ENCODE measurements around the gene GTF2F2.

The GTF2F2 gene

GRCh38 chr13:45257638-45258333 is 137.5 kb downstream of the GTF2F2 start:
- peak overlapping the region; percentile 3 for H3K4me3 Mint-ChIP-seq
- peaks cover 20% of the 10 kb centered on the region for H3K4me1 Mint-ChIP-seq (ENCODE audit: low read depth)
- no peaks in the 10 kb centered on the region for H3K9me3 Mint-ChIP-seq (ENCODE audit: low read depth)
- H3K36me3 Mint-ChIP-seq: peaks cover 14% of the 10 kb centered on the region
- no peaks in the 10 kb centered on the region for H3K27me3 Mint-ChIP-seq
- peak overlapping the region; percentile 29 for H3K27ac Mint-ChIP-seq

DNA sequence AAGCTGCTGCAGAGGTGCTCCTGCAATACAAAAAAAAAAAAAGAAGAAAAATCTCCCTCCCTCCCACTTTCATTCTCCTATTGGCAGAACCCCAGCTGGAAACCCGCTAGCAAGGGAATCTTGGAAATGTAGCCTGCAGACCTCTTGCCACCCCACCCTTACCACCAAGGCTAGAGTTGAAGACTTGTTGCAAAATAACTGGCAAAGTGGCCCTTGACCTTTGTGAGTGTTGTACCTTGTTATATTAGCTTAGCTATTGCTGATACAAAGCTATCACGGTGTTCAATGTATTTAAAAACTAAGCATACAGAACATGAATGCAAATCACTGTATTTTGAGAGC is 138.0 kb downstream of the GTF2F2 start:
- H3K27ac Mint-ChIP-seq: peak overlapping the region; percentile 29
- no peaks in the 10 kb centered on the region for H3K27me3 Mint-ChIP-seq
- H3K9me3 Mint-ChIP-seq (ENCODE audit: low read depth): no peaks in the 10 kb centered on the region
- H3K4me3 Mint-ChIP-seq: no peak overlapping the region
- H3K4me1 Mint-ChIP-seq (ENCODE audit: low read depth): peaks cover 20% of the 10 kb centered on the region
- H3K36me3 Mint-ChIP-seq: peaks cover 12% of the 10 kb centered on the region

DNA sequence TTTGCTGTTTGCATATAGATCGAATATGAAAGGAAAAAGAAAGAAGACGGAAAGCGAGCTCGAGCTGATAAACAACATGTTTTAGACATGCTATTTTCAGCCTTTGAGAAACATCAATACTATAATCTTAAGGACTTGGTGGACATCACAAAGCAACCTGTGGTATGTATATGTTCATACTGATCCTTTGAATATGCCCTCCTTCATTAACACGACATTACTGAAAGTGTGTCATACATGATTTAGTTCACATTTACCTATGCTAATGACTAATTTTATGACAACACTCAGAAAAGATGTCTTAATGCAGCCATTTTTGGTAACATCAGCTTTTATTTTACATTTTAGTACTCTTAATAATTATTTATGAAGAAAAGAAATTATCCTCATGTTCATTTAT is 146.9 kb downstream of the GTF2F2 start:
- Mint-ChIP-seq H3K27ac (no peak overlapping the region), H3K9me3 (ENCODE audit: low read depth) (no peaks in the 10 kb centered on the region), H3K36me3 (no peaks in the 10 kb centered on the region), H3K27me3 (no peaks in the 10 kb centered on the region), H3K4me3 (no peak overlapping the region), H3K4me1 (ENCODE audit: low read depth) (no peaks in the 10 kb centered on the region)

- H3K9me3 Mint-ChIP-seq (ENCODE audit: low read depth): no peaks in the 10 kb centered on the region
Measured at GRCh38 chr13:45269204-45269603, 148.9 kb downstream of the GTF2F2 start.

DNA sequence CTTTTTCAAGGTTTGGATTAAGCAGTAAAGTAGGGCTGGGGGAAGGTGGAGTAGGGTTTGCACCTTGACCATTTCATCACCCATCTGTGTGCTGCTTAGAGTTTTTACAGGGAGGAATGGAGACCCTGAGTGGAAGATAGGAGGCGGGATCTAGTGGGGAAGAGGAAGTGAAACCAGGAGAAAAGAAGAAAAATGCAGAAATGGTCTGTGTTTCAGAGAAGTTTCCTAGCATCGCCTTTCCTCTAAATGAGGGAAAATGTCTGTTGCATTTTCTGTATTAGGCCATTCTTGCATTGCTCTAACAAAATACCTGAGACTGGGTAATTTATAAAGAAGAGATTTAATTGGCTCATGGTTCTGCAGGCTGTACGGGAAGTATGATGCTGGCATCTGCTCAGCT is 156.6 kb downstream of the GTF2F2 start:
- Mint-ChIP-seq H3K4me1 (ENCODE audit: low read depth) (peaks cover 7% of the 10 kb centered on the region), H3K4me3 (no peak overlapping the region), H3K36me3 (peaks cover 12% of the 10 kb centered on the region), H3K27ac (no peak overlapping the region), H3K9me3 (ENCODE audit: low read depth) (no peaks in the 10 kb centered on the region), H3K27me3 (no peaks in the 10 kb centered on the region)

More at GRCh38 chr13:45269204-45269603, 148.9 kb downstream of the GTF2F2 start:
- Mint-ChIP-seq H3K4me3 (no peak overlapping the region), H3K27me3 (no peaks in the 10 kb centered on the region), H3K27ac (no peak overlapping the region), H3K4me1 (ENCODE audit: low read depth) (no peaks in the 10 kb centered on the region), H3K36me3 (peaks cover 2% of the 10 kb centered on the region)

DNA sequence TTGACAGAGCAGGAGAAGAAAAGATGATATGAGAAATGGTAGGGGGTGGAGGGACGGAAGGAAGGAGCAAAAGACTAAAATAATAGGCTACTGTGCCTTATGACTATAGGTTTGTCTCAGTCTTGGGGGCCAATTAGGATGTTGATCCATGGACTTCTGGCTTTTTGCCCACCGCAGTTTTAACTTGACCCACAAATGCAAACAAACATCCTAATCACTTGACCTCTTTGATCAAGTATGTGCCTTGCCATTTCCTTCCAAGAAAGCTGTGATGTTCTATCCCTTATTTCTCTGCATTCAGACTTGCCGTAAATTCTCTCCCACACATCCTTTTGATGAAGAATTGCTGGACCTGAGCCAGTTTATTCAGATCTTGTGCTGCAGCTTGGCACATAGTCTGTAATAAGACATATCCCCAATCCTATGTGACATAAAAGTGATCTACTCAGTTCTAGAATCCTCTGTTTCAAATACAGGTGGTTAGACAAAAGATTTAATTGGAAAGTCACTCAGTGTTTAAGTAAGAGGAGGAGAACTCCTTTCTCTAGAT is 157.9 kb downstream of the GTF2F2 start:
- Mint-ChIP-seq H3K36me3 (peaks cover 12% of the 10 kb centered on the region), H3K4me3 (no peak overlapping the region), H3K9me3 (ENCODE audit: low read depth) (no peaks in the 10 kb centered on the region), H3K27ac (no peak overlapping the region), H3K27me3 (no peaks in the 10 kb centered on the region), H3K4me1 (ENCODE audit: low read depth) (peaks cover 7% of the 10 kb centered on the region)

GRCh38 chr13:45280011-45280410 is 159.7 kb downstream of the GTF2F2 start:
- no peak overlapping the region for H3K4me3 Mint-ChIP-seq
- no peaks in the 10 kb centered on the region for H3K9me3 Mint-ChIP-seq (ENCODE audit: low read depth)
- H3K27ac Mint-ChIP-seq: no peak overlapping the region
- H3K4me1 Mint-ChIP-seq (ENCODE audit: low read depth): peaks cover 7% of the 10 kb centered on the region
- peaks cover 13% of the 10 kb centered on the region for H3K36me3 Mint-ChIP-seq
- no peaks in the 10 kb centered on the region for H3K27me3 Mint-ChIP-seq

DNA sequence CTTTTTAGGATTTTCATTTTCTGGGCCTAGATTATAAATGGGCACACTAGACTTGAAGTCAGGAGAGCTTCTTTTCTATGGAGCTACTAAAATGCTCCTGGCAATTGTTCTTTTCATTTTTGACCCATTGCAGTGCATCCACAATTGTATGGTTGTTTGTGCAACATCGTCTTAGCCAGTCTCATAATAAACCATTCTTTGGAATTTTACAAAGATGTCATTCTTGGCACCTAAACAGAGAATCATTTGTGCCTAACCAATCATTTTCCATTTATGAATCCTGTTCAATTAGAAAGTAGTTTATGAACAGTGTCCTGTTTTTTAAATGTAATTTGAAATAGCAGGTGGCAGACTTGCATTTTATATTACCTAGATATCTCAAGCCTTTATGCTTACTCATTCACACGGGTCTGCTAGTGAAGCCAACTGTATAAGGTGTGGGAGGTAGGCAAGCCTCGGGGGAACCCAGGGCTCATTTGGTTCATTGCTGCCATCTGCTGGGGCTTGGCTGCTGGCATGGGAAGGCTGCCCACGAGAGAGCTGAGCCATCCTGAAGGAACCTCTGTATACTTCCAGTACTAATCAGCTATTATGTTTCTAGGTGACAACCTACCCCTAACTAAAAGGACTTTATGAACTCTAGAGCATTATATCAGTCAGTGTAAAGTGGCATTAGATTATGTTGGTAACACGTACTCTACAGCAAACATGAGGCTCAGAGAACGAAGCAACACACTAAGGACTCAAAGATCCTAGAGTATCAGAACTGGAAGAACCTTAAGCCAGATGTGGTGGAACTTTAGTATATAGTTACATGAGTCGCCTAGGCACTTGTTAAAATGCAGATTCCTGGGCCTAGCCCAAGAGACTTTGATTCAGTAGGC is 160.7 kb downstream of the GTF2F2 start:
- Mint-ChIP-seq H3K36me3 (peaks cover 12% of the 10 kb centered on the region), H3K4me1 (ENCODE audit: low read depth) (peaks cover 7% of the 10 kb centered on the region), H3K9me3 (ENCODE audit: low read depth) (no peaks in the 10 kb centered on the region), H3K27me3 (no peaks in the 10 kb centered on the region), H3K27ac (no peak overlapping the region), H3K4me3 (no peak overlapping the region)

GRCh38 chr13:45282994-45283393 is 162.7 kb downstream of the GTF2F2 start:
- Mint-ChIP-seq H3K4me1 (ENCODE audit: low read depth) (peaks cover 7% of the 10 kb centered on the region), H3K36me3 (peaks cover 6% of the 10 kb centered on the region), H3K27ac (no peak overlapping the region), H3K9me3 (ENCODE audit: low read depth) (no peaks in the 10 kb centered on the region), H3K4me3 (no peak overlapping the region), H3K27me3 (no peaks in the 10 kb centered on the region)

GRCh38 chr13:45289936-45290563 is 169.7 kb downstream of the GTF2F2 start:
- no peak overlapping the region for H3K4me3 Mint-ChIP-seq
- H3K27me3 Mint-ChIP-seq: no peaks in the 10 kb centered on the region
- H3K9me3 Mint-ChIP-seq (ENCODE audit: low read depth): no peaks in the 10 kb centered on the region
- no peak overlapping the region for H3K27ac Mint-ChIP-seq
- H3K36me3 Mint-ChIP-seq: peaks cover 5% of the 10 kb centered on the region
- H3K4me1 Mint-ChIP-seq (ENCODE audit: low read depth): no peaks in the 10 kb centered on the region

GRCh38 chr13:45292176-45292575 is 171.9 kb downstream of the GTF2F2 start:
- Mint-ChIP-seq H3K27ac (no peak overlapping the region), H3K4me3 (no peak overlapping the region), H3K27me3 (no peaks in the 10 kb centered on the region), H3K9me3 (ENCODE audit: low read depth) (no peaks in the 10 kb centered on the region), H3K36me3 (peaks cover 4% of the 10 kb centered on the region), H3K4me1 (ENCODE audit: low read depth) (peaks cover 20% of the 10 kb centered on the region)

DNA sequence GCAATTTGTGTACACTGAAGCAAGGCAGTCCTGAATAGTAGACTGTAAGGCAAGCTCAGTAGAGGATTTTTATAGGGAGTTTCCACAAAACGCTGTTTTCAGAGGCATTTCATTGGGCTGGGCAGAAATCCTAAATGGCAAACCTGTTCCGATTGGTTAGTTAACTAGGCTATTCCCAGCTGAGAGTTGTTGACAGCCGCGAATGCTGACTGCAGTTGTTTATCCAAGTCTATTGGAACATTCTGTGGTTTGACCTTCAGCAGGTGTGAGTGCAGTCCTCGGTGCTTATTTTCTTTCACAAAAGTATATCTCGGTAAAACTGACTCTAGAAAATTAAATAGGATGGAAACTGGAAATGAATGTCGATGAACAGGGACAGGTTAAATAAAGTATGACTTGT is 175.2 kb downstream of the GTF2F2 start:
- Mint-ChIP-seq H3K27ac (no peak overlapping the region), H3K36me3 (peaks cover 4% of the 10 kb centered on the region), H3K27me3 (no peaks in the 10 kb centered on the region), H3K4me3 (no peak overlapping the region), H3K4me1 (ENCODE audit: low read depth) (peaks cover 42% of the 10 kb centered on the region), H3K9me3 (ENCODE audit: low read depth) (no peaks in the 10 kb centered on the region)

GRCh38 chr13:45296259-45296658 is 175.9 kb downstream of the GTF2F2 start:
- Mint-ChIP-seq H3K9me3 (ENCODE audit: low read depth) (no peaks in the 10 kb centered on the region), H3K27ac (no peak overlapping the region), H3K27me3 (no peaks in the 10 kb centered on the region), H3K4me3 (no peak overlapping the region), H3K4me1 (ENCODE audit: low read depth) (peaks cover 42% of the 10 kb centered on the region), H3K36me3 (peaks cover 2% of the 10 kb centered on the region)

- Mint-ChIP-seq H3K4me1 (ENCODE audit: low read depth) (peaks cover 42% of the 10 kb centered on the region), H3K36me3 (peaks cover 2% of the 10 kb centered on the region), H3K27ac (peak overlapping the region; percentile 84), H3K27me3 (peaks cover 2% of the 10 kb centered on the region), H3K4me3 (peak overlapping the region; percentile 55), H3K9me3 (ENCODE audit: low read depth) (no peaks in the 10 kb centered on the region)
Measured at GRCh38 chr13:45297456-45298205, 177.3 kb downstream of the GTF2F2 start.
